ENCODE data around the gene PPP4R3C.
"Not testable (repeated sequence)": the region's sequence is repeated elsewhere in the genome, so short reads cannot be mapped to it uniquely, and the experiment has no call there.

The PPP4R3C gene

DNA sequence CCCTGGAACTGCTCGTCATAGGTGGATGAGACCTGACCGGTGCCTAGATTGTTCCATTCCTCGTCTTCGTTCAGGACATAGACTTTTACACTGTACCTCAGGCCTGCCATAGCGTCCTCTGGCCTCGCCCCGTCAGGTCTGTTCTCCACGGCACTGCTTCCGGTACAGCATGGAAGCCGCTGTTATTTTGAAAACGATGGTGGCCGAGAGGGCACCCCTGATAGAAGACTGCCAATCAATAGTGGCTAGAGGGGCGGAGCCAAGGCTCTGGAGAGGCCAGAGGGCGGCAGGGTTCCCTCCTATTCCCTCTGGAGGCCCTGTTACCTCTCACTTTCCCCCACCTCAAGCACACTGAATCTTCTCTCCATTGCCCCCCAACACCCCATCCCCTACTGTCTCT is at the start of gene PPP4R3C:
Gene PPP4R3C (minus strand): TSS at position 155 of the 400 bp plus-strand sequence. CDS start 45 bp downstream, at position 110.
- DNase-seq, result no peak

DNA sequence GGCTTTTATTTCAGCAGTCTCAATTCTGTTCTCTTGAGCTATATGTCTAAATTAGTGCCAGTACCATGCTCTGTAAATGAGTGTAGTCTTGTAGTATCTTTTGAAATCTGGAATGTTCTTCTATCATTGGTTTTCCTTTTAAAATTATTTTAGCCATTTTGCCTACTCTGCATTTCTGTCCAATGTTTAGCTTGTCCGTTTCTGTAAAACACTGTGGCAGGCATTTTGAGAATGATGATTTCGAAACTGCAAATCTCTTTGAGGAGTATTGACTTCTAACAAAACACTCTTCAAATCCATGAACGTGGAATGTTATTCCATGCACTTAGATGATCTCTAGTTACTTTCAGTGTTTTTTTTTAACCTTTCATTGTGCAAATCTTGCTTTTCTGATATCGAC is 28.3 kb upstream of the PPP4R3C start:
- DNase-seq, result no peak

DNA sequence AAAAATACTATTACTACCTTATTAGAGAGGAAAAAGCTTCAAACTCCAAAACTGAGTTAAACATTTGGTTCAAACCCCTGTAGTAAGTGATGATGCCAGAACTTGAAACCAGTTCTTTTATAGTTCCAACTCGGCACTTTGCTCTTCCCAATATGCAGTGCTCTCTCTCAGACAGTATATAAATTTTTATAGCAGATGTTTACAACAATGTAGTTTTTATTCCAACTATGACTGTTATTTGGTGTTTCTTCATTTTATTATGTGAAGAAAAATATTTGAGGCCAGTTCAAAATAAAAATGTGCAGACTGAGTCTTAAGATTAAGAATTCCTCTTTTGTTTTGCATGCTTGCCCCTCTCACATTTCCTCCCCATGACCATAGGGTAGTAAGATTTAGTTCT is 2.9 kb upstream of the PPP4R3C start:
- DNase-seq, result no peak

DNA sequence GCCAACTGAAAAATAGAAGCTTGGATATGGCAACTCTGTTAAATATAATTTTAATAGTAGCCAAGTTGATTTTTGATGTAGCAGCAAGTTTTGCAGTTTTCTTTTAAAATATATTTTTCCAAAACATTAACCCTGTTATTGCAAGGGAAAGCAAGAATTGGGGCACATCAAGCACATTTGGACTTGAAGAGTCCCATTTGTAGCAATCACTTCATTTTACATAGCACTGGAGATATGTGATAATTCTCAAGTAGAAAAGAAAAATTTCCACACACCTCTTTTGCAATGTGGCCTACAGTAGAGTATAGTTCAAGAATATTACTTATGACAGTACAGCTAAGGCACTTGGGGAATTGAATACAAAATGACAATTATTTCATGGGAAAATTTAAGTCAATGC is 1.9 kb upstream of the PPP4R3C start:
- no peak for DNase-seq

DNA sequence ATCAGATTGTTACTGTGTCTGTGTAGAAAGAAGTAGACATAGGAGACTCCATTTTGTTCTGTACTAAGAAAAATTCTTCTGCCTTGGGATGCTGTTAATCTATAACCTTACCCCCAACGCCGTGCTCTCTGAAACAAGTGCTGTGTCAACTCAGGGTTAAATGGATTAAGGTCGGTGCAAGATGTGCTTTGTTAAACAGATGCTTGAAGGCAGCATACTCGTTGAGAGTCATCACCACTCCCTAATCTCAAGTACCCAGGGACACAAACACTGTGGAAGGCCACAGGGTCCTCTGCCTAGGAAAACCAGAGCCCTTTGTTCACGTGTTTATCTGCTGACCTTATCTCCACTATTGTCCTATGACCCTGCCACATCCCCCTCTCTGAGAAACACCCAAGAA is 4.0 kb downstream of the PPP4R3C start:
- not testable (repeated sequence) for DNase-seq

DNA sequence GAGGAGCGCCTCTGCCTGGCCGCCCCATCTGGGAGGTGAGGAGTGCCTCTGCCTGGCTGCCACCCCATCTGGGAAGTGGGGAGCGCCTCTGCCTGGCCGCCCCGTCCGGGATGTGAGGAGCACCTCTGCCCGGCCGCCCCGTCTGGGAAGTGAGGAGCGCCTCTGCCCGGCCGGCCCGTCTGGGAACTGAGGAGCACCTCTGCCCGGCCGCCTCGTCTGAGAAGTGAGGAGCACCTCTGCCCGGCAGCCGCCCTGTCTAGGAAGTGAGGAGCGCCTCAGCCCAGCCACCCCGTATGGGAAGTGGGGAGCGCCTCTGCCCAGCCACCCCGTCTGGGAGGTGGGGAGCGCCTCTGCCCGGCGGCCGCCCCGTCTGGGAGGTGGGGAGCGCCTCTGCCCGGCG is 4.6 kb downstream of the PPP4R3C start:
- DNase-seq, result not testable (repeated sequence)

DNA sequence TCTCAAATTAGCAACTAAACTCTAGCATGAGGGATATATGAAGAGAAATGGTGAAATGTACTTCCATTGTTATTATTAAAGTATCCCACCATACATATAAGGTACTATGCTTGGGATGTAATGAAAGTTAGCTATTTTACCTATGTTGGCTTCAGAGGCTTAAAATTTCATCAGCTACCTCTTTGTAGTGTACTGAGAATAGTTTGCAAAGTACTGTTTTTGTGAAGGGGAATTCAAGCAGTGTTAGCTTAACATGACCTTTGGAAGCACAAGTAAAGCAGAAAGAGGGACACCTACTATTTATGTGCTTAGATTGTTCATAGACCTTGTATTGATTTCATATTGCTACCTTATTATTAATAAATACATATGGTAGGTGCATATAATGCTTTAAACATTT is 11.8 kb downstream of the PPP4R3C start:
- DNase-seq, result no peak

DNA sequence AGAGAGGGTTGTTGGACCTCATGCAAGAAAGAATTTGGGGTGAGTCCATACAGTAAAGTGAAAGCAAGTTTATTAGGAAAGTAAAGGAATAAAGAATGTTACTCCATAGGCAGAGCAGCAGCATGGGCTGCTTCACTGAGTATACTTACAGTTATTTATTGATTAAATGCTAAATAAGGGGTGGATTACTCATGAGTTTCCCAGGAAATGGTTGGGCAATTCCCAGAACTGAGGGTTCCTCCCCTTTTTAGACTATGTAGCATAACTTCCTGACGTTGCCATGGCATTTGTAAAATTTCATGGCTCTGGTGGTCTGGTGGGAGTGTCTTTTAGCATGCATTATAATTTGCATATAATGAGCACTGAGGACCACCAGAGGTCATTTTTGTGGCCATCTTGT is 16.7 kb downstream of the PPP4R3C start:
- no peak for DNase-seq

DNA sequence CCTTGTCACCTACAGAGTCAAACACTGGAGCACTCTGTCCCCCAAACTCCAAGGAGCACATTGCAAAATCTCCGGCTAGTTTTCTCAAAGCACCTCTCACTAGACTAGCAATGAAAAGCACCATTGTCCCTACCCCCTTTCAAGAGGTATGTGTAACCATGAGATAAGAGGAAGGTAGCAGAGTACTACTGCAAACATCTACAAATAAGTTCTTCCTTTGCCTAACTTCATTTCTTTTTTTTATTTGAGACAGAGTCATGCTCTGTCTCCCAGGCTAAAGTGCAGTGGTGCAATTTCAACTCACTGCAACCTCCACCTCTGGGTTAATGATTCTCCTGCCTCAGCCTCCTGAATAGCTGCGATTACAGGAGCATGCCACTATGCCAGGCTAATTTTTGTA is 17.7 kb downstream of the PPP4R3C start:
- no peak for DNase-seq

DNA sequence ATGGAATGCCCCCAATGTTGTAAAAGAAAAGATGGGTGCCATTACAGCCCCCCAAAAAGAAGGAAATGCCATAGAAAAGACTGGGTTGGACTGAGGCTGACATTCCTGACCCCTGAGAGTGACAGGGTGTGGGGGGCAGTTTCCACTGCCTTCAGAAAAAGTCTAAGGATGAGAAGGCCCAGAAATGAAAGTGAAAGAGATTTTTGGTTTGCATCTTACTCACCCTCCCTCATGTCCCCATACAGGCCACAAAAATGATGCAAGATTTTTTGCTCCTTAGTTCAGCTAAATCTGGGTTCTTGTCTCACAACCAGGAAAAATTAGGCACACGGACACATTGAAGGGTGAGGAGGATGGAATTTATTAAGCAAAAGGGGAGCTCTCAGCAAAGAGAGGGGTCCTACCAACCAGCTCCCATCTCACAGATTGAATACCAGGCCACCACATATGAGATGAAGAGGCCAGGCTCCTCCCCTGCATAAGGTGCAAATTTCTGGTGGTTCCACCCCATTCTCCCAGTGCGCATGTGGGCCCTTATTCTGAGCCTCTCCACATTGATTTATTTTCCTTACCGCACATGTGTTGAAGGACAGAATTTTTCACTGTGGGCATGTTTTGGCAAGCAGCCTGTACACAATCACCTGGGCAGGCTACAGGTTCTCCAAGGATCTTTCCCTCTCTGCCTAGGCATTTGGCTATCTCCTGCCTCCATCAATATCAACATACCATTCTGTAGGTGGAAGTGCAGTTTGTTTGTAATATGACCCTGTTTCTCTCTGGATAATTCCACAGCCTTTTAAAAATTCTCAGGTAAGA is 18.8 kb downstream of the PPP4R3C start:
- no peak for DNase-seq

DNA sequence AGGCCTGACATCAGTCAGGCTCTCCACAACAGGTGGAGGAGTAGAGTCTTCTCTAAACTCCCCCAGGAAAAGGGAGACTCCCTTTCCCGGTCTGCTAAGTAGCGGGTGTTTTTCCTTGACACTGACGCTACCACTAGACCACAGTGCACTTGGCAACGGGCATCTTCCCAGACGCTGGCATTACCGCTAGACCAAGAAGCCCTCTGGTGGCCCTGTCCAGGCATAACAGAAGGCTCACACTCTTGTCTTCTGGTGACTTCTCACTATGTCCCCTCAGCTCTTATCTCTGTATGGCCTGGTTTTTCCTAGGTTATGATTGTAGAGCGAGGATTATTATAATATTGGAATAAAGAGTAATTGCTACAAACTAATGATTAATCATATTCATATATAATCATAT is 20.7 kb downstream of the PPP4R3C start:
- DNase-seq, result not testable (repeated sequence)

DNA sequence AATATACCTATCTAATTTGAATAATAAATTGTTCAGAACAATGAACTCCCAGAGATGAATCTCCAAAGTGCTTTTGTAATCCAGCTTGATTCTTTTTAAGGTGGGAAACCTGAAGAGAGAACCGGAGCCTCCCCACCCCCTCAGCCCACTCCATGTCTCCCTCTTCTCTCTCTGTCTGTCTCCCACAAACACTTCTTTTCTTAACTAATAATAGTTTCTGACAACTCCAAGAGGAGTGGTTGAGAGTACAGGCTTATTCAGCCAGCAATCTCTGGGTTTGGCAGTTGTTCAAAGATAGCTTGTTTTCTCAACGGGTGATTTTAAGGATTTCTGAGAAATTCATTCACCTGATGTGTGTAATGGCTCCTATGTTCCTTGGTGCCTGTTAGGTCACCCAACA is 23.4 kb downstream of the PPP4R3C start:
- DNase-seq, result no peak

DNA sequence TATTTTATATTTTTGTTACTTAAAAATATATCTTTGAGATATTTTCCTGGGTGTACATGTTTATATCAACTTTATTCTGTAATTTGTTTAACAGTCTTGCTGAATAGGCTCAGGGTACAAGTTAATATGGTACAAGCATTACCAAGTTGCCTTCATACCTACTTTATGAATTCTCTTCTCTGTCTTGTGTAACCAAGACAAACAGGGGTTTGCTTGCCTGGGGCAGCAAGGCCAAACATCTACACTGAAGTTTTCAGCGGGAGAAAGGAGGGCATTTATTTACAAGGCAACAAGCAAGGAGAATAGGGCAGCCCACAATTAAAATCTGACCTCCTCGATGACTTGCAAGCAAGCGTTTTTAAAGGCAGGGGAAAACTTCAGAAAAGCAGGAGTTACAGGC is 24.2 kb downstream of the PPP4R3C start:
- DNase-seq, result no peak

DNA sequence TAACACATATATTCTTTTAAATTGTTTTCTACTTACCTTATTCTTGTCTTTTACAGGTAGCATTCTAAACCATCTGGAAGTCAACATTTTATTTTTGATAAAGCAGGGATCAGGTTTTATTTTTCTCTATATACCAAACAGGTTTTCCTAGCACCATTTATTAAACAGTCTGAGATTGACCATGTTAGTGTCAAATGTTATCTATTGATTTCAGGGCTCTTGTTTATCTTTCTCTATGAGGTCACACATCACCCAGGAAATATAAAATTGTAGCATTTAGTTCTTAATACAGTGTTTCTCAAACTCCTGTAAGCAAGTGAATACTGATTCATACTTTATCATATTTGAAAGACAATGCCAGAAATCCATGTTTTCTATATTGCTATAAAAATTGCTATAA is 28.1 kb downstream of the PPP4R3C start:
- DNase-seq, result no peak

Measured in hematopoietic multipotent progenitor cell treated with erythropoietin and hydrocortisone succinate and interleukin-3 and kit ligand, for 4 days (in vitro differentiated cells).